ENCODE results near the gene ANAPC7.

GRCh38 chr12:110340706-110341105, 62.8 kb downstream of the ANAPC7 start:
- TF ChIP-seq EZH2 (optimal IDR thresholded peaks at IDR 0.05; ENCODE audit: low read depth, low read length) (no peak), CTCF (IDR thresholded peaks at IDR 0.05; ENCODE audit: low read length) (no peak), EZH2phosphoT487 (IDR thresholded peaks at IDR 0.05; ENCODE audit: low read length) (no peak)
